Mesendoderm (in vitro differentiated cells): Measurements from ENCODE around the gene RANBP3.

Experiments
- DNase-seq: peaks from one replicate; pipeline ENCODE4 v3.0.0; 2013
- H2AK5ac ChIP-seq: 2 replicates; pipeline ENCODE4 v1.6.1; 2013; ENCODE audit warnings: low read length, inconsistent platforms
- H2BK120ac ChIP-seq: 2 replicates; pipeline ENCODE4 v1.6.1; 2013; ENCODE audit warnings: low read depth, mild to moderate bottlenecking, low read length, moderate library complexity, mixed read lengths
- H2BK15ac ChIP-seq: replicated peaks from 2 replicates; pipeline ENCODE4 v1.6.1; 2013; ENCODE audit warnings: low read depth, mild to moderate bottlenecking, moderate library complexity
- H2BK5ac ChIP-seq: 2 replicates; pipeline ENCODE4 v1.6.1; 2013; ENCODE audit warnings: low read length, inconsistent platforms
- H3K18ac ChIP-seq: 2 replicates; pipeline ENCODE4 v1.6.1; 2013; ENCODE audit warnings: mild to moderate bottlenecking, low read length, mixed read lengths
- H3K23ac ChIP-seq: one replicate; pipeline ENCODE4 v1.6.1; 2013; ENCODE audit warnings: low read length
- H3K27ac ChIP-seq: 2 replicates; pipeline ENCODE4 v1.5.1; 2013; ENCODE audit warnings: low read depth, mild to moderate bottlenecking, inconsistent platforms, low read length, moderate library complexity
- H3K27me3 ChIP-seq: 2 replicates; pipeline ENCODE4 v1.6.1; 2013; ENCODE audit warnings: low read length, control low read depth, mild to moderate bottlenecking, inconsistent platforms; ENCODE audit not compliant: insufficient read depth, poor library complexity
- H3K36me3 ChIP-seq: 2 replicates; pipeline ENCODE4 v1.6.1; 2013; ENCODE audit warnings: low read length, inconsistent platforms; ENCODE audit not compliant: control insufficient read depth, insufficient read depth
- H3K4ac ChIP-seq: one replicate; pipeline ENCODE4 v1.6.1; 2013; ENCODE audit warnings: low read depth, mild to moderate bottlenecking, low read length, moderate library complexity
- H3K4me1 ChIP-seq: 2 replicates; pipeline ENCODE4 v1.6.1; 2013; ENCODE audit warnings: low read depth, low read length, inconsistent platforms; ENCODE audit not compliant: control insufficient read depth
- H3K4me2 ChIP-seq: 2 replicates; pipeline ENCODE4 v1.6.1; 2013; ENCODE audit warnings: low read length
- H3K4me3 ChIP-seq: 2 replicates; pipeline ENCODE4 v1.5.1; 2013; ENCODE audit warnings: mild to moderate bottlenecking, low read length
- H3K56ac ChIP-seq: one replicate; pipeline ENCODE4 v1.6.1; 2013; ENCODE audit warnings: low read length
- H3K79me1 ChIP-seq: 2 replicates; pipeline ENCODE4 v1.6.1; 2013; ENCODE audit warnings: low read length, inconsistent platforms
- H3K79me2 ChIP-seq: 2 replicates; pipeline ENCODE4 v1.6.1; 2013; ENCODE audit warnings: mild to moderate bottlenecking, low read length; ENCODE audit not compliant: control insufficient read depth, insufficient read depth
- H3K9ac ChIP-seq: 2 replicates; pipeline ENCODE4 v1.6.1; 2013; ENCODE audit warnings: low read length, inconsistent platforms
- H4K5ac ChIP-seq: one replicate; pipeline ENCODE4 v1.6.1; 2013; ENCODE audit warnings: low read length
- H4K8ac ChIP-seq: one replicate; pipeline ENCODE4 v1.6.1; 2013; ENCODE audit warnings: low read depth, mild to moderate bottlenecking, control low read depth, low read length, moderate library complexity
- WGBS: extraction: QIAGEN DNeasy Blood & Tissue Kit; methylation state at CpG from one replicate; pipeline ENCODE4 v1.1.7; 2013; ENCODE audit warnings: low lambda C conversion rate, missing lambda C conversion rate; ENCODE audit not compliant: insufficient coverage; ENCODE audit errors: extremely low coverage; 5-methylcytosine and 5-hydroxymethylcytosine counted together

RANBP3 gene

GRCh38 chr19:5893296-5893903 lies 84.5 kb downstream of the RANBP3 start:
- Histone ChIP-seq H3K36me3 (peaks cover 4% of the 10 kb centered on the region), H4K5ac (no peak overlapping the region), H3K4me1 (no peaks in the 10 kb centered on the region), H2AK5ac (no peak overlapping the region), H2BK15ac (no peak overlapping the region), H3K27me3 (no peaks in the 10 kb centered on the region), H3K79me1 (peaks cover 2% of the 10 kb centered on the region), H3K56ac (no peak overlapping the region), H3K79me2 (no peaks in the 10 kb centered on the region), H3K23ac (no peak overlapping the region), H2BK5ac (no peak overlapping the region), H2BK120ac (no peak overlapping the region), H3K4ac (no peak overlapping the region), H3K4me3 (no peak overlapping the region), H3K27ac (no peak overlapping the region), H4K8ac (no peak overlapping the region), H3K18ac (no peak overlapping the region), H3K9ac (no peak overlapping the region), H3K4me2 (no peak overlapping the region)
- no CpG with 5 or more reads among the region's 13 CpGs for WGBS
- DNase-seq, result no peak

- no CpG with 5 or more reads among the region's 15 CpGs for WGBS
- no peak overlapping the region for H3K56ac ChIP-seq
- no peak overlapping the region for H2BK120ac ChIP-seq
Observed at GRCh38 chr19:5892772-5893275, 85.1 kb downstream of the RANBP3 start.

GRCh38 chr19:5891938-5892771 lies 85.8 kb downstream of the RANBP3 start:
- WGBS, result no CpG with 5 or more reads among the region's 48 CpGs
- peak; percentile 37 for DNase-seq
- Histone ChIP-seq H2BK5ac (no peak overlapping the region), H3K4me3 (no peak overlapping the region), H3K56ac (peak overlapping the region; percentile 42), H4K8ac (no peak overlapping the region), H3K36me3 (peaks cover 4% of the 10 kb centered on the region), H3K4me1 (no peaks in the 10 kb centered on the region), H3K9ac (no peak overlapping the region), H3K18ac (no peak overlapping the region), H4K5ac (no peak overlapping the region), H3K4me2 (no peak overlapping the region), H3K23ac (no peak overlapping the region), H3K27ac (no peak overlapping the region), H2AK5ac (no peak overlapping the region), H3K79me1 (no peaks in the 10 kb centered on the region), H3K4ac (no peak overlapping the region), H3K27me3 (no peaks in the 10 kb centered on the region), H2BK15ac (no peak overlapping the region), H2BK120ac (no peak overlapping the region), H3K79me2 (no peaks in the 10 kb centered on the region)

More at GRCh38 chr19:5892772-5893275, 85.1 kb downstream of the RANBP3 start:
- no peak overlapping the region for H4K5ac ChIP-seq
- no peaks in the 10 kb centered on the region for H3K79me1 ChIP-seq
- H3K79me2 ChIP-seq, result no peaks in the 10 kb centered on the region
- H2BK5ac ChIP-seq, result no peak overlapping the region
- no peaks in the 10 kb centered on the region for H3K27me3 ChIP-seq
- H3K4me3 ChIP-seq, result no peak overlapping the region
- H3K27ac ChIP-seq, result no peak overlapping the region
- H3K4me2 ChIP-seq, result no peak overlapping the region
- H3K23ac ChIP-seq, result no peak overlapping the region
- no peak overlapping the region for H3K18ac ChIP-seq
- H3K4me1 ChIP-seq, result no peaks in the 10 kb centered on the region
- H4K8ac ChIP-seq, result no peak overlapping the region
- H2AK5ac ChIP-seq, result no peak overlapping the region
- no peak overlapping the region for H3K4ac ChIP-seq
- H2BK15ac ChIP-seq, result no peak overlapping the region
- no peak overlapping the region for H3K9ac ChIP-seq
- H3K36me3 ChIP-seq, result peaks cover 4% of the 10 kb centered on the region
- no peak for DNase-seq

- Histone ChIP-seq H3K9ac (no peak overlapping the region), H3K4me2 (no peak overlapping the region), H3K27ac (no peak overlapping the region), H3K4me1 (no peaks in the 10 kb centered on the region), H2BK15ac (no peak overlapping the region), H3K18ac (no peak overlapping the region), H3K4me3 (no peak overlapping the region), H3K23ac (no peak overlapping the region), H4K8ac (no peak overlapping the region), H4K5ac (no peak overlapping the region), H3K36me3 (peaks cover 1% of the 10 kb centered on the region), H3K56ac (no peak overlapping the region), H3K79me2 (no peaks in the 10 kb centered on the region), H3K79me1 (no peaks in the 10 kb centered on the region), H2BK5ac (no peak overlapping the region), H3K4ac (no peak overlapping the region), H2AK5ac (no peak overlapping the region), H3K27me3 (no peaks in the 10 kb centered on the region), H2BK120ac (no peak overlapping the region)
- DNase-seq, result no peak
- WGBS, result no CpG with 5 or more reads among the region's 4 CpGs
Observed at GRCh38 chr19:5891572-5891937, 86.4 kb downstream of the RANBP3 start.

GRCh38 chr19:5890099-5890498 lies 87.8 kb downstream of the RANBP3 start:
- Histone ChIP-seq H3K27me3 (no peaks in the 10 kb centered on the region), H4K8ac (no peak overlapping the region), H3K23ac (no peak overlapping the region), H2AK5ac (no peak overlapping the region), H4K5ac (no peak overlapping the region), H3K4ac (no peak overlapping the region), H3K36me3 (no peaks in the 10 kb centered on the region), H3K4me2 (no peak overlapping the region), H3K9ac (no peak overlapping the region), H3K56ac (no peak overlapping the region), H3K27ac (no peak overlapping the region), H3K79me2 (no peaks in the 10 kb centered on the region), H2BK15ac (no peak overlapping the region), H3K79me1 (no peaks in the 10 kb centered on the region), H3K4me3 (no peak overlapping the region), H3K4me1 (no peaks in the 10 kb centered on the region), H2BK120ac (no peak overlapping the region), H3K18ac (no peak overlapping the region), H2BK5ac (no peak overlapping the region)
- DNase-seq, result no peak
- WGBS, result no CpG with 5 or more reads among the region's 10 CpGs
